ENCODE measurements around the gene COL4A5. TPM values are rescaled to one million over a fixed set of nuclear protein-coding genes. Genes with fewer than 3 reads are reported as not detected.

The COL4A5 gene
- total and polyA plus RNA-seq, 2 of the 8 experiments (the other 6 are each of a cell fraction or from before 2014, with no cell fraction given): 24.9 to 30.2 TPM

DNA sequence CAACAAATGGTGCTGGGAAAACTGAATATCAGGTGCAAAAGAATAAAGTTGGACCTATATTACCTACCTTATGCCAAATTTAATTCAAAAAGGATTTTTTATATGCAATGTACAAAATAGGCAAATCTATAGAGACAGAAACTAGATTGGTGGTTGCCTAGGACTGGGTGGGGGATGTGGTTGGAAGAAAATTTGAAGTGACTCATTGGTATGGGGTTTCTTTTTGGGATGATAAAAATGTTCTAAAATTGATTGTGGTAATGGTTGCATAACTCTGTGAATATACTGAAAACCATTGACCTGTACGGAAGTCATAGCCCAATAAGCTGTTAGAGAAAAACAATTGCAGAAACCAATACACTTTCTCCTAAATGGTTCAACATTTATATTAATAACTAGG, 72.1 kb downstream of the COL4A5 start:
- Histone ChIP-seq H3K18ac (ENCODE audit: extremely low read depth, low read length) (no peak overlapping the region), H2AK5ac (ENCODE audit: low read depth, low read length) (no peak overlapping the region), H3K79me1 (ENCODE audit: low read depth, low read length) (no peaks in the 10 kb centered on the region), H3K23ac (ENCODE audit: insufficient read length) (no peak overlapping the region), H3K4me1 (replicated peaks in 1 of 4; ENCODE audit: control insufficient read depth in 3 of 4, insufficient read depth in 4 of 4, low read length in 3 of 4) (peaks cover 0 to 3% (median 0%) of the 10 kb centered on the region in 4 experiments; a peak in 1 of 7 replicates), H3K23me2 (ENCODE audit: low read depth, low read length) (no peaks in the 10 kb centered on the region), H4K91ac (replicated peaks; ENCODE audit: insufficient read length, low read length) (no peak overlapping the region), H2AFZ (ENCODE audit: low read length) (no peak overlapping the region), H3K4me2 (ENCODE audit: insufficient read depth in 1 of 2, low read depth in 2 of 2, low read length in 2 of 2) (no peak overlapping the region), H3K4me3 (ENCODE audit: extremely low read depth in 1 of 4, insufficient read depth in 2 of 4, low read depth in 3 of 4, low read length in 4 of 4) (no peak overlapping the region), H3K9ac (replicated peaks in 1 of 4; ENCODE audit: extremely low read depth in 1 of 4, low read depth in 3 of 4, low read length in 3 of 4) (no peak overlapping the region), H3K79me2 (ENCODE audit: control insufficient read depth in 1 of 2, insufficient read depth in 2 of 2, low read length in 2 of 2) (no peaks in the 10 kb centered on the region), H3K56ac (replicated peaks; ENCODE audit: insufficient read length, low read depth, low read length) (no peak overlapping the region), H3K9me3 (ENCODE audit: insufficient read depth in 2 of 2, low read depth in 1 of 2, low read length in 1 of 2) (peaks cover 0 to 3% of the 10 kb centered on the region in 2 experiments; a peak in 1 of 4 replicates), H2BK20ac (ENCODE audit: low read length) (no peak overlapping the region), H4K5ac (ENCODE audit: insufficient read length, low read depth, low read length) (no peak overlapping the region), H2BK5ac (ENCODE audit: low read depth, low read length) (no peak overlapping the region), H3K27ac (ENCODE audit: low read depth, low read length) (no peak overlapping the region), H4K20me1 (replicated peaks in 1 of 2; ENCODE audit: control insufficient read depth in 1 of 2, insufficient read depth in 2 of 2, low read length in 2 of 2) (no peaks in the 10 kb centered on the region), H2BK15ac (ENCODE audit: low read length) (no peak overlapping the region), H4K8ac (ENCODE audit: extremely low read depth, insufficient read depth, low read length) (no peak overlapping the region), H3K36me3 (ENCODE audit: control insufficient read depth in 2 of 4, insufficient read depth in 4 of 4, low read length in 3 of 4) (no peaks in the 10 kb centered on the region; a peak in 1 of 8 replicates), H3K14ac (ENCODE audit: insufficient read length) (no peak overlapping the region), H3K27me3 (replicated peaks in 1 of 4; ENCODE audit: control insufficient read depth in 3 of 4, extremely low read depth in 1 of 4, insufficient read depth in 3 of 4, low read length in 3 of 4) (no peaks in the 10 kb centered on the region), H3K4ac (replicated peaks; ENCODE audit: insufficient read length, low read depth, low read length) (no peak overlapping the region), H2BK120ac (replicated peaks; ENCODE audit: low read depth, low read length) (no peak overlapping the region), H2BK12ac (ENCODE audit: low read depth, low read length) (no peak overlapping the region)
- ChIA-PET POLR2A (ENCODE audit: partially characterized antibody) (no interaction called here), CTCF (ENCODE audit: partially characterized antibody) (no interaction called here)
- no peak for FAIRE-seq
- no peak for TF ChIP-seq SUZ12 (IDR thresholded peaks at IDR 0.05; ENCODE audit: low read length)
- TF ChIP-seq ZNF274 (IDR thresholded peaks at IDR 0.05; ENCODE audit: borderline replicate concordance, extremely low read depth, low read length): no peak
- TF ChIP-seq CREB1 (IDR thresholded peaks at IDR 0.05): no peak
- no peak for TF ChIP-seq ATF3 (IDR thresholded peaks at IDR 0.05; ENCODE audit: insufficient read depth, low read depth, low read length)
- no peak for TF ChIP-seq ATF2 (IDR thresholded peaks at IDR 0.05; ENCODE audit: low read length)
- TF ChIP-seq SIRT6 (IDR thresholded peaks at IDR 0.05; ENCODE audit: low read length): no peak
- no peak for TF ChIP-seq CHD1 (IDR thresholded peaks at IDR 0.05; ENCODE audit: low read depth, low read length)
- no peak for TF ChIP-seq BCL11A (IDR thresholded peaks at IDR 0.05; ENCODE audit: low read depth in 2 of 2, low read length in 2 of 2)
- no peak for DNase-seq (ENCODE audit: low read depth in 1 of 2, low spot score in 2 of 2)
- 100% methylated on average over 1 of the region's 1 CpG; no CpG with 5 or more reads in 1 of the 2 experiments for WGBS, 2 experiments (ENCODE audit: extremely low coverage in 1 of 2, insufficient coverage in 1 of 2, insufficient read length in 1 of 2, insufficient replicate concordance in 2 of 2, low coverage in 1 of 2, low lambda C conversion rate in 2 of 2, missing lambda C conversion rate in 1 of 2)

Data from H1 (cell line).